GM18499 (cell line): ENCODE data around the gene TMEM61.
A peak's percentile ranks its signal among the peaks of the same experiment; 100 is the strongest.
"Not testable (repeated sequence)": the region's sequence is repeated elsewhere in the genome, so short reads cannot be mapped to it uniquely, and the experiment has no call there.

Experiments used
- ATAC-seq: cut with Tn5 transposase; IDR thresholded peaks from one replicate; pipeline ENCODE4 v1.9.1; 2021; ENCODE audit warnings: moderate number of reproducible peaks; ENCODE audit not compliant: insufficient read depth, unreplicated experiment

The TMEM61 gene

GRCh38 chr1:54959241-54959640 is 21.2 kb upstream of the TMEM61 start:
- ATAC-seq = no peak

DNA sequence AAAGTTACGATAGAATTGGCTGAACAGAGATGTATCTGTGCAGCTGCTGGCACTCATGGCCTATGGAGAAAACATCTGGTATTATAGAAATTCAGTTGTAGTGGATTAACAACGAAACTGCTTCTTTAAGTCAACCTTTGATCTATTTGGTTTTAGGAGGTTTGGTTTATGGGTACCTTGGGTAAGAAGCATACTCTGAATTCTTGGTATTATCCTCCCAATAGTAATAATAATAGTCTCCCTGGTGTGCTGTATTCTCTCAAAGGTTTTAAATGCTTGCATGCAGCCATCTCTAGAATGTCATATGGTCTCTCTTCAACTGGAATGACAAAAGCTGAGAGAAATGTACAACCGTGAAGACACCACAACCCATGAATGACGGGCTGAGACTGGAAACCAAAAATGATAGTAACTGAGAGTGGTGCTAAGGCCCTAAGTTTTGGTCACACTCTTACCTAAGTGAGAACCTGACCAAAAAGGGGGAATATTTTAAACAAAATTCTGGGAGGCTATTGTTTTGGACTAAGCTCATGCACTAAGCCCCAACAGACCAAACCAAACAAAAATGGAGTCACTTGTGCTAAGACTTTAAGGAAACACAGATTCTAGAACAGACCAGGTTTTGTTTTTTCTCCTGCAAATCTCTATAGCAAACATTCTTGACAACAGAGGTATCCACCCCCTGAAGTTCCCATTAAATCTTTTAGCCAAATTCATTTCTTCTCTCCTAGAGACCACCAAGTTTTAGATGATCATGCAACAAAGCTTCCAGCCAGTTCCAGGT is 17.6 kb upstream of the TMEM61 start:
- ATAC-seq = no peak

DNA sequence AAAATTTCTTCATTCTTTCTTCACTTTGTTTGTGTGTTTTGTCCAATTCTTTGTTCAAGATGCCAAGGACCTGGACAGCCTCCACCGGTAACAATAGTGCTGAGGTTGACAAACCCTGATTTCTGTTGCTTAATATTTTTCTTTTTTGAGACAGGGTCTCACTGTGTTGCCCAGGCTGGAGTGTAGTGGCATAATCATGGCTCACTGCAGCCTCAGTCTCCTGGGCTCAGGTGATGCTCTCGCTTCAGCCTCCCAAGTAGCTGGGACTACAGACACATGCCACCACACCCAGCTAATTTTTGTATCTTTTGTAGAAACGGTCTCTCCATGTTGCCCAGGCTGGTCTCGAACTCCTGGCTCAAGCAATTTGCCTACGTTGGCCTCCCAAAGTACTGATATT is 16.6 kb upstream of the TMEM61 start:
- not testable (repeated sequence) for ATAC-seq

- peak; percentile 76 for ATAC-seq
Observed at GRCh38 chr1:54965624-54966340, 14.6 kb upstream of the TMEM61 start.

DNA sequence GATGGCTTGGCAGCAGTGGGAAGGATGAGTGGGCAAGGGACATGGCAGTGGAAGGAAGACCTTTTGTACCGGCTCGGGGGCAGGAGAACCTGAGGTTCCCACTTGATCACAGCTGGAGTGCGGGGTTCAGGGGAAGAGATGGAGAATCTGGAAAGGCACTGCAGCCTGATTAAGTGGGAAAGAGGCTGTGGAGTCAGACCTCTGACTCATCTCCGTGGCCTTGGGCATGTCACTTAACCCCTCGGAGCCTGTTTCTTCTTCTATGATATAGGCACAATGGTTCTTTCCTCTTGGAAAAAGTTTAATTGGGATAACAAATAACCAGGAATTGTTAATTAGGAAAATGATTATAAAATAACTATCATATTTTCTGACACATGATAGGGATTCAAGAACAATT is 13.1 kb upstream of the TMEM61 start:
- no peak for ATAC-seq

GRCh38 chr1:54968551-54968950 is 11.9 kb upstream of the TMEM61 start:
- no peak for ATAC-seq

DNA sequence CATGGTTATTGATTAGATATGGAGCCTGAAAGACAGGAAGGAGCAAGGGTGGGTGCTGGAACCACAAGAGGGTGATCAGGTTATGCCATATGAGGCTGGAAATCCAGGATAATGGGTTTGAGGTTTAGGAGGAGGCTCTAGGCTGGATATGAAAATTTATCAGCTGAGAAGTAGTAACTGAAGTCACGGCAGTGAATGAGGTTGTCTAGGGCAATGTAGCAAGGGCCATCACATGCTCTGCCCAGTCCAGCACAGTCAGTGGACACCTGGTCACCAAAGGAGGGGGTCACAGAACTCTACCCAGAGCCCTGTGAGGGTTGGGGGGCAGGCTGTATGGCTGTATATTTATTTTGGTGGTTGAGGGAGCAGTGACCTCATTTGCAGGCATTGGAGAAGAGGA is 10.5 kb upstream of the TMEM61 start:
- no peak for ATAC-seq

- no peak for ATAC-seq
Observed at GRCh38 chr1:54970901-54971300, 9.5 kb upstream of the TMEM61 start.

DNA sequence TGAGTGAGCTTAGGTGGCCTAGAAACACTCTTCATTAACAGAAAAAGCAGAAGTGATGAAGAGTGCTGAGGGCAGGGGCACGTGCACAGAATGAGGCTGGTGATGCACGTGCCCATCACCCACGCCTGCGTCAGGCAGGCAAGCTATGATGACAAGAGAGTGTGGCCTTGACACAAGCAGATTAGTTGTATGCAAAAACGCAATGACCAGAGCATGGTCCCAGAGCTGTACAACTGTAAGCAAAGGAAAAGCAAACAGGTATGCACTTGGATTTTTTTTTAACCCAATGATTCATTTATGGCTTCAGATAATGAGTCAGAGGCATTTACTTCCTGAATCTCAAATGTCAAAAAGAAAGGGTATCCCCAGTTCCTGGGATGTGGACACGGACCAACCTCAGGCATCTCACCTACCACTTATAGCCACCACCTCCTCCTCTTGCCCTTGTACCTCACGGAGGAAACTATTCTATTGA is 9.1 kb upstream of the TMEM61 start:
- peak; percentile 93 for ATAC-seq

DNA sequence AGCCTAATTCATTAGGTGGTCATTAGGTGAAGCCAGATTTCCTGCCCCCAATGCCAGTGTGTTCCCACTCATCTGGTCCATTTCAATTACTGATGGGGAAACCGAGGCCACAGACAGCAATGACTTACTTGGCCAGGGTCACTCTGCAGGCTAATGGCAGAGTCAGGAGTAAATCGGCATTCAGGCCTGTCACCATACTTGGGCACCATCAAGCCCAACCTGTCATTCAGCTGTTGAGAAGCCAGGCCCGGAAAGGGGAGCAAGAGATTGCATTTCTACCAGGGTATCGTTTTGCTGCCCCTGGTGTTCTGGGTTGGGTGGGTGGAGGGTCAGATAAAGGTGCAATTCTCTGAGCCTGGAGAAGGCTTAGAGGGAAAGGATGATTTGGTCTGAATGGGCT is 8.0 kb upstream of the TMEM61 start:
- no peak for ATAC-seq

- no peak for ATAC-seq
Observed at GRCh38 chr1:54973205-54973921, 7.1 kb upstream of the TMEM61 start.

GRCh38 chr1:54975356-54976108 is 4.9 kb upstream of the TMEM61 start:
- ATAC-seq = no peak

GRCh38 chr1:54976747-54977146 is 3.7 kb upstream of the TMEM61 start:
- ATAC-seq = no peak

DNA sequence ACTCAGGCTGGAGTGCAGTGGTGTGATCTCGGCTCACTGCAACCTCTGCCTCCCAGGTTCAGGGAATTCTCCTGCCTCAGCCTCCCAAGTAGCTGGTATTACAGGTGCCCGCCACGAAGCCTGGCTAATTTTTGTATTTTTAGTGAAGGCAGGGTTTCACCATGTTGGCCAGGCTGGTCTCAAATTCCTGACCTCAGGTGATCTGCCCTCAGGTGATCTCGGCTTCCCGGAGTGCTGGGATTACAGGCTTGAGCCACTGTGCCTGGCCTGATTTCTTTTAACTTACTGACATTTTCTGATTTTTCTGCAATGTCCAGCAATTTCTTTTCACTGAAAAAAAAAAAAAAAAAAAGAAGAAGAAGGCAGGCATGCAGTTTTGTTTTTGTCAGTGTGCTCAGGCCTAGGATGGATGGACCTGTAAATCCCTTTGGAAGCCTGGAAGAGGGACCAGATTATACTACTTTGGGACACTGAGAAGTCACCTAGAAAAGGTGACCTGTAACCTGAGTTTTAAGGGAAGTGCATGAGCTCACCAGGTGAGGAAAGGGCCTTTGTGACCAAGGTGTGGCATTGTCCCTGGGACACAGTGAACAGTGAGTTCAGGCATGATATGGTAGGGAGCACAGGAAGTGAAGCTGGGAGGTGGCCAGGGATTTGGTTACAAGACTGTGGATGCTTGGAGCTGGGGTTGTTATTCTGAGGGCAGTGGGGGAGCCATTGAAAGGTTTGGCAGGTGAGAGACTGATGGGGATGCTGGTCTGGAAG is 2.7 kb upstream of the TMEM61 start:
- no peak for ATAC-seq

DNA sequence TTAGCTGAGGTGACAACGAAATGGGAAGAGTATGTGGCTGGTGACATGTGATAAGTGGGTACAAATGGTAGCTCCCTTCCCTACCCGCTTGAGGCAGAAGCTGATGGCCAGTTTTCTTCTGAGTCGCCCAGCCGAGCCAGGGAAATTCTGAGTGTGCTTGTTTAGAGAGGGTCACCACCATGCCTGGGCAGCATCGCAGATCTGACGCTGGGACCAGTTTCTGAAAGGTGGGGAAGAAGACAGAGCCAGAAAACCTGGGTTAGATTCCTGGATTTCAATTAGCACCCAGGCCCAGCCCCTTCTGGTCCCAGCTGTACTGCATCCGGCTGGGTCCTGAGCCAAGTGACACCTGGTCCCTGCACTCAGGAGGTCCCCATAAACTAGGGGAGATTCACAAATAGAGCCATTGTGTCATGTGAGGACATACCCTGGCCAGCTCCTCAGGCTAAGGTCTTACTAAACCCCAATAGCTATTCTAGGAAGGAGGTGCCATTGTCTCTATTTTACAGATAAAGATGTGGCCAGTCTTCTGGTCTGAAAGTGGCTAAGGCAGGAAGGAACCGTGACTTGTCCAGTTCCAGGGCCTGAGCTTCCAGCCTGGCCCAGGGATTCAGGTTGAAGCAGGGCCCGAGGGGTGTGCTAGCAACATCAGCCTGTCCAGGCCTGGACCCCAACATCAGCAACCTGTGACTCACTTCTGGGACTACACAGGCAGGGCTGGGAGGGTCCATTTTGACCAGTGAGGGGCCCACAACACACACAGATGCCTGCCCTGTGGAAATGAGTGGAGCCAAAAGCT is 1.7 kb upstream of the TMEM61 start:
- ATAC-seq = no peak

- no peak for ATAC-seq
Observed at GRCh38 chr1:54979327-54979891, 1.0 kb upstream of the TMEM61 start.

DNA sequence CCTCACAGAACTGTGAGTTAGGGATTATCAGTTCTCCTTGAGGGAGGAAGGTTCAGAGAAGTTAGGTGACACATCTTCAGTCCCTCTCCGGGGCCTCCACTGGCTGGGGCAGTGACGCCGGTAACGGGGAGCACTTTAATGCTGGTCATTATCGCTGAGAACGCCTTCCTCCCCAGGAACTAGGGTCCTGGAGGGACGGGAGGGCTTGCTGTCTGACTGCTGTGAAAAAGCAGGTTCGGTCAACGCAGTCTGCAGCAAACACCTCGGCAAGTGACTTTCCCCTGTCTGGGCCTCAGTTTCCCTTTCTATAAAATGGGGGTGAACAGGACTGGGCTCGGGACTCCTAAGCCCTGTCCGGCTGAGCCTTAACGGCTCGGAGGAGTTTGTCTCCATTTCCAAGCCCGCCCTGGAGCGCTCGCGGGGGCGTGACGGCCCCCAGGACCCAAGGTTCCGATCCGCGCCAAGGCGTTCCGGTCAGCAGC is 341 bp upstream of the TMEM61 start:
- ATAC-seq = no peak

GRCh38 chr1:54981466-54981865 is 1.0 kb downstream of the TMEM61 start:
- no peak for ATAC-seq
